Common myeloid progenitor, CD34-positive (primary cell): Measurements from ENCODE around the gene ZBTB7C.

ENCODE experiments used
- CTCF ChIA-PET: fragments of 350-600 bp; sonication (Branson Sonifier 250); formaldehyde crosslinking; loops from one replicate; lab custom pipeline; 2021; ENCODE audit warnings: antibody characterized with exemption; lab: Charles Lee
- POLR2A ChIA-PET: fragments of 350-600 bp; sonication (Branson Sonifier 250); formaldehyde crosslinking; loops from one replicate; lab custom pipeline; 2021; ENCODE audit warnings: antibody characterized with exemption; lab: Charles Lee
- DNase-seq, 3 donors: peaks; one replicate each; pipeline versions ENCODE4 v3.0.0 to v3.0.0-alpha.2; 2013
- H3K27ac ChIP-seq, 2 experiments: 1 replicate in 1 of 2; 2 replicates in 1 of 2; pipeline ENCODE4 v1.7.0; 2013; ENCODE audit warnings: inconsistent platforms in 2 of 2, low read length in 2 of 2, mild to moderate bottlenecking in 2 of 2, low read depth in 1 of 2, moderate library complexity in 1 of 2; ENCODE audit not compliant: severe bottlenecking in 2 of 2, insufficient read depth in 1 of 2, poor library complexity in 1 of 2
- H3K27me3 ChIP-seq, 5 experiments: replicated peaks in 2 of 5; 1 replicate in 3 of 5; 2 replicates in 2 of 5; pipeline versions ENCODE4 v1.6.1 to v1.7.0; 2013; ENCODE audit warnings: low read length in 4 of 5, mild to moderate bottlenecking in 2 of 5, moderate library complexity in 2 of 5, inconsistent platforms in 1 of 5; ENCODE audit not compliant: insufficient read depth in 5 of 5, control insufficient read depth in 4 of 5
- H3K36me3 ChIP-seq, 4 experiments: 1 replicate in 2 of 4; 2 replicates in 2 of 4; pipeline versions ENCODE4 v1.6.1 to v1.7.0; 2013; ENCODE audit warnings: low read length in 3 of 4, control low read depth in 1 of 4, mild to moderate bottlenecking in 1 of 4; ENCODE audit not compliant: control insufficient read depth in 4 of 4, insufficient read depth in 4 of 4
- H3K4me1 ChIP-seq, 4 experiments: 1 replicate in 3 of 4; 2 replicates in 1 of 4; pipeline versions ENCODE4 v1.6.1 to v1.7.1; 2013; ENCODE audit warnings: low read length in 3 of 4, mild to moderate bottlenecking in 3 of 4, control low read depth in 1 of 4, inconsistent platforms in 1 of 4, moderate library complexity in 1 of 4; ENCODE audit not compliant: control insufficient read depth in 4 of 4, insufficient read depth in 4 of 4; ENCODE audit errors: control extremely low read depth in 1 of 4
- H3K4me3 ChIP-seq, 7 experiments: 1 replicate in 4 of 7; 2 replicates in 3 of 7; pipeline versions ENCODE4 v1.5.1 to v1.7.0; 2013; ENCODE audit warnings: mild to moderate bottlenecking in 7 of 7, low read length in 6 of 7, moderate library complexity in 6 of 7, inconsistent platforms in 2 of 7, low read depth in 2 of 7, control low read depth in 1 of 7; ENCODE audit not compliant: insufficient read depth in 4 of 7, control insufficient read depth in 1 of 7; ENCODE audit errors: extremely low read depth in 1 of 7
- H3K9me3 ChIP-seq, 5 experiments: 1 replicate in 4 of 5; 2 replicates in 1 of 5; pipeline versions ENCODE4 v1.6.1 to v1.7.1; 2013; ENCODE audit warnings: low read length in 4 of 5, mild to moderate bottlenecking in 2 of 5, inconsistent platforms in 1 of 5, low read depth in 1 of 5, moderate library complexity in 1 of 5; ENCODE audit not compliant: control insufficient read depth in 4 of 5, insufficient read depth in 2 of 5; ENCODE audit errors: control extremely low read depth in 1 of 5
- WGBS: methylation state at CpG from one replicate; pipeline ENCODE4 v1.1.5; 2013; ENCODE audit not compliant: insufficient coverage; 5-methylcytosine and 5-hydroxymethylcytosine counted together

ZBTB7C gene

GRCh38 chr18:48312066-48312465 is 97.1 kb downstream of the ZBTB7C start:
- Histone ChIP-seq H3K27ac (no peak overlapping the region), H3K4me1 (no peaks in the 10 kb centered on the region), H3K9me3 (no peaks in the 10 kb centered on the region), H3K27me3 (peaks cover 0 to 37% (median 6%) of the 10 kb centered on the region in 5 experiments), H3K36me3 (no peaks in the 10 kb centered on the region), H3K4me3 (no peak overlapping the region)
- no peak for DNase-seq
- 91% methylated on average over 5 of the region's 5 CpGs for WGBS
- CTCF ChIA-PET: no interaction called here
- POLR2A ChIA-PET: no interaction called here

GRCh38 chr18:48310999-48311398 is 98.2 kb downstream of the ZBTB7C start:
- CTCF ChIA-PET: no interaction called here
- no peak overlapping the region for H3K4me3 ChIP-seq
- H3K36me3 ChIP-seq: no peaks in the 10 kb centered on the region

GRCh38 chr18:48310353-48310752 is 98.8 kb downstream of the ZBTB7C start:
- Histone ChIP-seq H3K36me3 (no peaks in the 10 kb centered on the region), H3K9me3 (no peaks in the 10 kb centered on the region), H3K27me3 (peaks cover 0 to 29% (median 6%) of the 10 kb centered on the region in 5 experiments), H3K27ac (no peak overlapping the region), H3K4me1 (no peaks in the 10 kb centered on the region), H3K4me3 (no peak overlapping the region)
- 96% methylated on average over 3 of the region's 6 CpGs for whole genome bisulfite sequencing
- ChIA-PET POLR2A (interaction anchor here (0.7 kb wide), 1 partner anchor 16 kb away, joined by 3 read pairs; no protein-coding TSS in a partner anchor), CTCF (no interaction called here)
- no peak for DNase-seq

More at GRCh38 chr18:48310999-48311398, 98.2 kb downstream of the ZBTB7C start:
- POLR2A ChIA-PET: no interaction called here
- peaks cover 0 to 34% (median 5%) of the 10 kb centered on the region in 5 experiments for H3K27me3 ChIP-seq
- H3K27ac ChIP-seq: no peak overlapping the region
- WGBS: 79% methylated on average over 2 of the region's 3 CpGs
- no peak for DNase-seq
- H3K9me3 ChIP-seq: no peaks in the 10 kb centered on the region
- H3K4me1 ChIP-seq: no peaks in the 10 kb centered on the region

- Histone ChIP-seq H3K36me3 (no peaks in the 10 kb centered on the region), H3K4me1 (no peaks in the 10 kb centered on the region), H3K9me3 (no peaks in the 10 kb centered on the region), H3K27ac (no peak overlapping the region), H3K27me3 (peaks cover 0 to 18% (median 6%) of the 10 kb centered on the region in 5 experiments), H3K4me3 (no peak overlapping the region)
- ChIA-PET CTCF (no interaction called here), POLR2A (no interaction called here)
- DNase-seq: no peak
- 83% methylated on average over 4 of the region's 7 CpGs for WGBS
Observed at GRCh38 chr18:48308755-48309575, 100.2 kb downstream of the ZBTB7C start.

GRCh38 chr18:48308027-48308635 is 101.1 kb downstream of the ZBTB7C start:
- Histone ChIP-seq H3K4me1 (no peaks in the 10 kb centered on the region), H3K4me3 (no peak overlapping the region), H3K36me3 (no peaks in the 10 kb centered on the region), H3K27ac (no peak overlapping the region), H3K9me3 (no peaks in the 10 kb centered on the region), H3K27me3 (peaks cover 0 to 18% (median 4%) of the 10 kb centered on the region in 5 experiments)
- no peak for DNase-seq
- ChIA-PET POLR2A (no interaction called here), CTCF (no interaction called here)
- 90% methylated on average over 2 of the region's 3 CpGs for WGBS

GRCh38 chr18:48306838-48307237 is 102.3 kb downstream of the ZBTB7C start:
- POLR2A ChIA-PET: no interaction called here
- peaks cover 0 to 15% (median 5%) of the 10 kb centered on the region in 5 experiments for H3K27me3 ChIP-seq
- no peaks in the 10 kb centered on the region for H3K9me3 ChIP-seq
- 80% methylated on average over 2 of the region's 5 CpGs for WGBS
- H3K27ac ChIP-seq: no peak overlapping the region
- no peaks in the 10 kb centered on the region for H3K4me1 ChIP-seq
- no peak for DNase-seq
- CTCF ChIA-PET: no interaction called here
- H3K4me3 ChIP-seq: no peak overlapping the region
- H3K36me3 ChIP-seq: no peaks in the 10 kb centered on the region
